Neuronal stem cell (in vitro differentiated cells): ENCODE results near the gene LY6G5C.

Experiments
- DNase-seq: peaks from one replicate; pipeline ENCODE4 v3.0.0-alpha.2; 2013; ENCODE audit warnings: low spot score
- H2AFZ ChIP-seq: one replicate; pipeline ENCODE4 v1.6.1; 2013; ENCODE audit warnings: mild to moderate bottlenecking, low read length, inconsistent platforms
- H2AK5ac ChIP-seq: 2 replicates; pipeline ENCODE4 v1.6.1; 2013; ENCODE audit warnings: low read depth, mild to moderate bottlenecking, inconsistent platforms, low read length, moderate library complexity, mixed read lengths
- H2BK120ac ChIP-seq: 2 replicates; pipeline ENCODE4 v1.6.1; 2013; ENCODE audit warnings: low read depth, mild to moderate bottlenecking, inconsistent platforms, low read length, moderate library complexity, mixed read lengths
- H2BK12ac ChIP-seq: one replicate; pipeline ENCODE4 v1.6.1; 2013; ENCODE audit warnings: low read length, inconsistent platforms
- H2BK15ac ChIP-seq: 2 replicates; pipeline ENCODE4 v1.6.1; 2013; ENCODE audit warnings: mild to moderate bottlenecking, low read length, inconsistent platforms, mixed read lengths
- H2BK5ac ChIP-seq: one replicate; pipeline ENCODE4 v1.6.1; 2013; ENCODE audit warnings: inconsistent platforms, mild to moderate bottlenecking, low read length, moderate library complexity
- H3K14ac ChIP-seq: one replicate; pipeline ENCODE4 v1.6.1; 2013; ENCODE audit warnings: low read length, inconsistent platforms
- H3K18ac ChIP-seq: 2 replicates; pipeline ENCODE4 v1.6.1; 2013; ENCODE audit warnings: low read length, inconsistent platforms
- H3K23ac ChIP-seq: 2 replicates; pipeline ENCODE4 v1.6.1; 2013; ENCODE audit warnings: low read depth, mild to moderate bottlenecking, mixed read lengths, low read length, inconsistent platforms; ENCODE audit not compliant: poor library complexity
- H3K27ac ChIP-seq: replicated peaks from 3 replicates; pipeline ENCODE4 v1.5.1; 2013; ENCODE audit warnings: low read length, inconsistent platforms
- H3K27me3 ChIP-seq, 3 experiments: 2 replicates each; pipeline ENCODE4 v1.6.1; 2013; ENCODE audit warnings: low read length in 3 of 3, mild to moderate bottlenecking in 2 of 3, inconsistent platforms in 1 of 3, low read depth in 1 of 3, mixed read lengths in 1 of 3, moderate library complexity in 1 of 3; ENCODE audit not compliant: control insufficient read depth in 3 of 3, insufficient read depth in 3 of 3
- H3K36me3 ChIP-seq, 2 donors: replicated peaks in 1 of 2; 2 replicates each; pipeline ENCODE4 v1.6.1; 2013; ENCODE audit warnings: low read length in 2 of 2; ENCODE audit not compliant: control insufficient read depth in 2 of 2, insufficient read depth in 2 of 2
- H3K4ac ChIP-seq: 2 replicates; pipeline ENCODE4 v1.6.1; 2013; ENCODE audit warnings: inconsistent platforms, mild to moderate bottlenecking, low read length, moderate library complexity
- H3K4me1 ChIP-seq, 2 donors: 1 replicate in 1 of 2; 2 replicates in 1 of 2; pipeline ENCODE4 v1.6.1; 2013; ENCODE audit warnings: low read length in 2 of 2, low read depth in 1 of 2; ENCODE audit not compliant: control insufficient read depth in 2 of 2, insufficient read depth in 1 of 2
- H3K4me2 ChIP-seq: one replicate; pipeline ENCODE4 v1.6.1; 2013; ENCODE audit warnings: mild to moderate bottlenecking, low read length, inconsistent platforms; ENCODE audit not compliant: insufficient read depth, poor library complexity, severe bottlenecking
- H3K4me3 ChIP-seq, 2 donors: 2 replicates each; pipeline ENCODE4 v1.5.1; 2013; ENCODE audit warnings: low read length in 2 of 2, mild to moderate bottlenecking in 2 of 2, inconsistent platforms in 1 of 2, moderate library complexity in 1 of 2
- H3K79me1 ChIP-seq: one replicate; pipeline ENCODE4 v1.6.1; 2013; ENCODE audit warnings: low read depth, mild to moderate bottlenecking, inconsistent platforms, low read length, moderate library complexity
- H3K9ac ChIP-seq: one replicate; pipeline ENCODE4 v1.6.1; 2013; ENCODE audit warnings: mild to moderate bottlenecking, low read depth, low read length, inconsistent platforms; ENCODE audit not compliant: poor library complexity
- H3K9me3 ChIP-seq, 2 donors: replicated peaks in 1 of 2; 2 replicates each; pipeline versions ENCODE3 to v1.6.1; 2013; ENCODE audit warnings: low read length in 2 of 2, mild to moderate bottlenecking in 2 of 2, inconsistent platforms in 1 of 2, low read depth in 1 of 2, mixed read lengths in 1 of 2, moderate library complexity in 1 of 2; ENCODE audit not compliant: control insufficient read depth in 2 of 2, insufficient read depth in 1 of 2
- H4K8ac ChIP-seq: one replicate; pipeline ENCODE4 v1.6.1; 2013; ENCODE audit warnings: low read depth, mild to moderate bottlenecking, inconsistent platforms, low read length, moderate library complexity
- H4K91ac ChIP-seq: one replicate; pipeline ENCODE4 v1.6.1; 2013; ENCODE audit warnings: low read length, low read depth, mild to moderate bottlenecking, inconsistent platforms; ENCODE audit not compliant: poor library complexity
- WGBS, 2 donors: extraction: QIAGEN DNeasy Blood & Tissue Kit; methylation state at CpG; one replicate each; pipeline ENCODE4 v1.1.7; 2013; ENCODE audit warnings: missing lambda C conversion rate in 2 of 2, mixed read lengths in 1 of 2; ENCODE audit not compliant: insufficient read length in 2 of 2, insufficient replicate concordance in 1 of 2; ENCODE audit errors: extremely low coverage in 2 of 2; 5-methylcytosine and 5-hydroxymethylcytosine counted together

LY6G5C gene

DNA sequence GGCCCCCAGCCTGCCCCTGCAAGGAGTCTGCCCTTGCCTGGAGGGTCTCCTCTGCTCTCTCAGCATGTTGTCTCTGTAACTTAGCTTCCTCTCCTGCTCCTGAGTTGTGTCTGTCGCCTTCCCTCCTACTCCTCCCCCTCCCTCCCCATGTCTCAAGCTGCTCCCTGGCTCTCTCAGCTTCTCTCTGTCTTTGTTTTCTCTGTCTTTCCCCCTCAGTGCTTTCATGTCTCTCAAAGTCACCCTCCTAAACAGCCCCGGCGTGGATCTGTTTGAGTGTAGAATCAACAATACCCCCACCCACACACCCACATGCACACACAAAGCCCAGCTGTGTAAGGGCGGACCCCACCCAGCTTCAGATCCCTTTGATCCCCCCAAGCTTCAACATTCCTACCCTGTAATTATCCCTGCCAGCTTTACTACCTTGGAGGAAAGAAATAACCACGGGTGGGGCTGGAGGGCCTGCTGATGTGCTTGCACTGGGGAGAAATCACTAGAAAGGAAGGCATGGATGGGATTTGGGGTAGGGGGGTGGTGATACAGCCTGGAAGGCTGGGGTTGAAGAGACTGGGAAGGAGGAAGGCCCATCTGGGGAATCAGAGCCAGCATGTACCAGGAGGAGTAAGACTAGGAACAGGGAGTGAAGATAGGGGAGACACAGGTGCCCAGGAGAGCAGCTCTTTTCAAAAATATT, 33.3 kb upstream of the LY6G5C start:
- H3K79me1 ChIP-seq: no peaks in the 10 kb centered on the region
- peak overlapping the region; percentile 84 for H2AFZ ChIP-seq
- H3K9ac ChIP-seq: no peak overlapping the region
- no peak overlapping the region for H4K91ac ChIP-seq
- no peak overlapping the region for H4K8ac ChIP-seq
- no peak overlapping the region for H3K14ac ChIP-seq
- no peak overlapping the region for H2BK120ac ChIP-seq
- no peak overlapping the region for H2BK5ac ChIP-seq
- no peak overlapping the region for H3K4me3 ChIP-seq
- H3K18ac ChIP-seq: peak overlapping the region; percentile 73
- no peaks in the 10 kb centered on the region for H3K36me3 ChIP-seq
- peak overlapping the region; percentile 23 for H3K4me2 ChIP-seq
- peaks cover 0 to 8% (median 0%) of the 10 kb centered on the region in 3 experiments for H3K27me3 ChIP-seq
- H2BK15ac ChIP-seq: no peak overlapping the region
- DNase-seq: peak; percentile 44
- H3K23ac ChIP-seq: no peak overlapping the region
- no peak overlapping the region for H2AK5ac ChIP-seq
- H3K27ac ChIP-seq: no peak overlapping the region
- H3K4me1 ChIP-seq: peaks cover 13 to 17% of the 10 kb centered on the region in 2 donors
- H2BK12ac ChIP-seq: no peak overlapping the region
- WGBS, 2 donors: no CpG with 5 or more reads among the region's 5 CpGs
- H3K9me3 ChIP-seq: no peaks in the 10 kb centered on the region
- no peak overlapping the region for H3K4ac ChIP-seq

GRCh38 chr6:31713465-31713864, 32.6 kb upstream of the LY6G5C start:
- H3K4me3 ChIP-seq: no peak overlapping the region
- WGBS, 2 donors: no CpG with 5 or more reads among the region's 4 CpGs
- no peak overlapping the region for H3K27ac ChIP-seq
- no peaks in the 10 kb centered on the region for H3K79me1 ChIP-seq
- H2AFZ ChIP-seq: peak overlapping the region; percentile 84
- DNase-seq: no peak
- peaks cover 0 to 8% (median 0%) of the 10 kb centered on the region in 3 experiments for H3K27me3 ChIP-seq
- peak overlapping the region; percentile 40 for H2AK5ac ChIP-seq
- no peak overlapping the region for H3K4ac ChIP-seq
- H3K9ac ChIP-seq: no peak overlapping the region
- H2BK12ac ChIP-seq: no peak overlapping the region
- H3K18ac ChIP-seq: peak overlapping the region; percentile 73
- H3K14ac ChIP-seq: no peak overlapping the region
- no peaks in the 10 kb centered on the region for H3K36me3 ChIP-seq
- no peak overlapping the region for H2BK5ac ChIP-seq
- H2BK120ac ChIP-seq: no peak overlapping the region
- H3K4me2 ChIP-seq: no peak overlapping the region
- no peaks in the 10 kb centered on the region for H3K9me3 ChIP-seq
- no peak overlapping the region for H4K8ac ChIP-seq
- peak overlapping the region; percentile 7 for H2BK15ac ChIP-seq
- H4K91ac ChIP-seq: no peak overlapping the region
- H3K4me1 ChIP-seq: peaks cover 13 to 17% of the 10 kb centered on the region in 2 donors
- no peak overlapping the region for H3K23ac ChIP-seq

DNA sequence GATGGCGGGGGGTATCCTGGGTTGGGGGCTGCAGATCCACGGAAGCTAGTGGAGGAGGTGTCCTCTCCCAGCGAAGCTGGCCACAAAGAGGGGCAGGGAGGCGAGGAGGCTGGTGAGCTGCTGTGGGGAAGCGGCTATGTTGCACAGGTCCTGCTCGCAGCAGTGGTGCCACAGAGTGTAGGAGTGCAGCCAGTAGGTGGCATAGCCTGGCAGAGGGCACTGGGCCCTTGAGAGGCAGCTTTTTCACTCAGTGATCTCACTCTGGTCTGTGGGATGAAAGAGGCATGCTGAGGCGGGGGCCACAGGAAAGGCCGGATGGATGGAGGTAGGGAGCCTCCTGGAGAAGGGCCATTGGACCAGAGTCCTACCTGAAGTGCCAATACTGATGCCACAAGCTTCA, 31.4 kb upstream of the LY6G5C start:
- H3K4me2 ChIP-seq: no peak overlapping the region
- WGBS, 2 donors: no CpG with 5 or more reads among the region's 8 CpGs

GRCh38 chr6:31711233-31711632, 30.4 kb upstream of the LY6G5C start:
- no peak overlapping the region for H3K27ac ChIP-seq
- H3K4ac ChIP-seq: no peak overlapping the region
- no peak for DNase-seq
- peaks cover 0 to 4% (median 0%) of the 10 kb centered on the region in 3 experiments for H3K27me3 ChIP-seq
- no peaks in the 10 kb centered on the region for H3K79me1 ChIP-seq
- H3K14ac ChIP-seq: no peak overlapping the region
- H3K36me3 ChIP-seq: no peaks in the 10 kb centered on the region
- H2BK120ac ChIP-seq: no peak overlapping the region
- no peak overlapping the region for H3K4me3 ChIP-seq
- peak overlapping the region; percentile 60 for H3K18ac ChIP-seq
- H3K9me3 ChIP-seq: no peaks in the 10 kb centered on the region
- peaks cover 13 to 17% of the 10 kb centered on the region in 2 donors for H3K4me1 ChIP-seq
- peak overlapping the region; percentile 89 for H2AK5ac ChIP-seq
- H4K91ac ChIP-seq: peak overlapping the region; percentile 39
- no peak overlapping the region for H3K4me2 ChIP-seq
- H2BK5ac ChIP-seq: peak overlapping the region; percentile 59
- H3K23ac ChIP-seq: no peak overlapping the region
- WGBS, 2 donors: no CpG with 5 or more reads among the region's 8 CpGs
- no peak overlapping the region for H2BK12ac ChIP-seq
- no peak overlapping the region for H3K9ac ChIP-seq
- H4K8ac ChIP-seq: no peak overlapping the region
- no peak overlapping the region for H2AFZ ChIP-seq
- H2BK15ac ChIP-seq: peak overlapping the region; percentile 35

More for the DNA sequence above, 31.4 kb upstream of the LY6G5C start:
- Histone ChIP-seq H3K4ac (peak overlapping the region; percentile 78), H2AFZ (no peak overlapping the region), H2BK5ac (no peak overlapping the region), H2BK120ac (peak overlapping the region; percentile 20), H3K4me1 (peaks cover 13 to 17% of the 10 kb centered on the region in 2 donors), H4K91ac (peak overlapping the region; percentile 75), H2BK12ac (peak overlapping the region; percentile 96), H3K4me3 (no peak overlapping the region), H3K27ac (no peak overlapping the region), H3K79me1 (no peaks in the 10 kb centered on the region), H3K9me3 (no peaks in the 10 kb centered on the region), H4K8ac (peak overlapping the region; percentile 49), H3K36me3 (no peaks in the 10 kb centered on the region), H3K18ac (peak overlapping the region; percentile 75), H3K23ac (peak overlapping the region; percentile 77), H3K27me3 (peaks cover 0 to 5% (median 0%) of the 10 kb centered on the region in 3 experiments), H2AK5ac (peak overlapping the region; percentile 99), H2BK15ac (peak overlapping the region; percentile 87), H3K9ac (no peak overlapping the region), H3K14ac (no peak overlapping the region)
- DNase-seq: no peak
